GM12878 (cell line): Measurements from ENCODE around the gene SAPCD2. TPM values are rescaled to one million over a fixed set of nuclear protein-coding genes. Genes with fewer than 3 reads are reported as not detected.
"Not testable (repeated sequence)": the region's sequence is repeated elsewhere in the genome, so short reads cannot be mapped to it uniquely, and the experiment has no call there.

ENCODE experiments used
- ATAC-seq: fragments of 200-7000 bp; cut with Tn5 transposase; 3 replicates; pipeline ENCODE4 v1.9.1; 2020; ENCODE audit warnings: mild to moderate bottlenecking, moderate library complexity
- BruUV-seq: library from RNA; stranded (reverse); fragments of 400-500 nt; replicated peaks from 2 replicates; lab custom pipeline; 2021; lab: Mats Ljungman, UMichigan
- CTCF ChIA-PET: fragments of 300-600 bp; sonication (Branson Sonifier 250); formaldehyde crosslinking; extraction: SDS; loops from one replicate; lab custom pipeline; 2021; ENCODE audit warnings: inconsistent platforms; lab: Yijun Ruan, JAX
- POLR2A ChIA-PET: fragments of 350-600 bp; formaldehyde crosslinking; extraction: SDS; loops from one replicate; lab custom pipeline; 2021; ENCODE audit warnings: inconsistent platforms; lab: Charles Lee
- RAD21 ChIA-PET: fragments of 300-600 bp; sonication (Branson Sonifier 250); formaldehyde crosslinking; loops from one replicate; lab custom pipeline; 2023; ENCODE audit warnings: antibody characterized with exemption; ENCODE audit not compliant: unreplicated experiment; lab: Charles Lee
- SMC1A ChIA-PET: fragments of 300-600 bp; sonication (Branson Sonifier 250); formaldehyde crosslinking; loops from one replicate; lab custom pipeline; 2023; ENCODE audit not compliant: unreplicated experiment, uncharacterized antibody; lab: Charles Lee
- DNase-seq: peaks from one replicate; pipeline ENCODE4 v3.0.0-alpha.2; 2011; ENCODE audit warnings: low read depth, low spot score
- FAIRE-seq: peaks from 3 replicates; lab custom pipeline; 2011; peaks lifted over from hg19 to GRCh38; lab: Jason Lieb, UNC
- H2AFZ ChIP-seq: 2 replicates; pipeline ENCODE4 v1.6.0; 2011; ENCODE audit warnings: low read depth, low read length, control low read depth; ENCODE audit not compliant: control insufficient read depth
- H3K27ac ChIP-seq: 2 replicates; pipeline ENCODE4 v1.5.1; 2011; ENCODE audit warnings: control low read depth; ENCODE audit not compliant: control insufficient read depth, insufficient read depth
- H3K27me3 ChIP-seq, 2 experiments: replicated peaks in 1 of 2; 2 replicates each; pipeline versions ENCODE4 v1.6.0 to v1.6.1; 2011; ENCODE audit warnings: low read length in 1 of 2; ENCODE audit not compliant: control insufficient read depth in 2 of 2, insufficient read depth in 2 of 2
- H3K36me3 ChIP-seq, 2 experiments: 2 replicates each; pipeline ENCODE4 v1.5.1; 2011; ENCODE audit warnings: low read length in 1 of 2; ENCODE audit not compliant: control insufficient read depth in 2 of 2, insufficient read depth in 2 of 2
- H3K4me1 ChIP-seq: 2 replicates; pipeline ENCODE4 v1.6.1; 2011; ENCODE audit warnings: mild to moderate bottlenecking, low read length, moderate library complexity, mixed read lengths; ENCODE audit not compliant: control insufficient read depth, insufficient read depth
- H3K4me2 ChIP-seq: 2 replicates; pipeline ENCODE4 v1.6.0; 2011; ENCODE audit warnings: control low read depth; ENCODE audit not compliant: control insufficient read depth, insufficient read depth
- H3K4me3 ChIP-seq: fragments of 200-600 bp; sonication (generic); 2 replicates; pipeline ENCODE4 v1.5.1; 2016
- H3K79me2 ChIP-seq: 2 replicates; pipeline ENCODE4 v1.6.0; 2011; ENCODE audit warnings: low read length; ENCODE audit not compliant: control insufficient read depth, insufficient read depth
- H3K9ac ChIP-seq: 2 replicates; pipeline ENCODE4 v1.8.0; 2011; ENCODE audit warnings: low read length, control low read depth, mixed read lengths; ENCODE audit not compliant: control insufficient read depth, insufficient read depth
- H3K9me3 ChIP-seq: replicated peaks from 3 replicates; pipeline ENCODE4 v1.5.1; 2011; ENCODE audit warnings: mild to moderate bottlenecking, low read length; ENCODE audit not compliant: control insufficient read depth, insufficient read depth
- H4K20me1 ChIP-seq: 2 replicates; pipeline ENCODE4 v1.6.0; 2011; ENCODE audit not compliant: control insufficient read depth, insufficient read depth
- BMI1 ChIP-seq: fragments of 450-650 bp; IDR thresholded peaks from 2 replicates; pipeline ENCODE4 v1.6.1; 2016; ENCODE audit warnings: mild to moderate bottlenecking, moderate library complexity, borderline replicate concordance
- POLR2AphosphoS2 ChIP-seq: IDR thresholded peaks from 2 replicates; pipeline ENCODE4 v1.6.1; 2011; ENCODE audit warnings: low read depth, mild to moderate bottlenecking, low read length, improper control_type of control experiment, moderate library complexity
- TCF7 ChIP-seq: IDR thresholded peaks from 2 replicates; pipeline ENCODE4 v1.6.1; 2014; ENCODE audit warnings: antibody characterized with exemption, borderline replicate concordance
- ZBTB40 ChIP-seq: fragments of 450-650 bp; IDR thresholded peaks from 2 replicates; pipeline ENCODE4 v1.6.1; 2016; ENCODE audit warnings: mild to moderate bottlenecking, moderate library complexity, borderline replicate concordance
- ZNF384 ChIP-seq: IDR thresholded peaks from 2 replicates; pipeline ENCODE4 v1.6.1; 2012; ENCODE audit warnings: low read depth, mild to moderate bottlenecking, low read length, improper control_type of control experiment, borderline replicate concordance
- WGBS: methylation state at CpG from one replicate; pipeline ENCODE4 v1.1.6; 2016; ENCODE audit warnings: low lambda C conversion rate; ENCODE audit not compliant: insufficient replicate concordance, insufficient coverage; ENCODE audit errors: missing lambda C conversion rate; 5-methylcytosine and 5-hydroxymethylcytosine counted together
- in situ Hi-C: fragments of 300-500 bp; cut with MboI; formaldehyde crosslinking; loops from 9 replicates; pipeline ENCODE4 v1.14.3; 2018; ENCODE audit warnings: mixed read lengths
- intact Hi-C: fragments of 100-400 bp; cut with micrococcal nuclease; formaldehyde crosslinking; loops from one replicate; pipeline ENCODE4 v1.14.2; 2022; ENCODE audit not compliant: unreplicated experiment
- polyA plus RNA-seq, 11 experiments: library from polyadenylated mRNA; depleted of rRNA in 4 of 11; unstranded in 6 of 11; stranded (reverse) in 5 of 11; fragments of >200 nt; fragmentation: Nextera tagmentation in 4 of 11; fragmentation: Illumina TruSeq in 1 of 11; extraction: Ambion mirVana in 4 of 11; extraction: Trizol in 1 of 11; gene quantifications; 1 replicate in 1 of 11; 2 replicates in 10 of 11; pipeline versions ENCODE4 v1.2.1 to v1.2.3, GENCODE V29; 2011 to 2016; ENCODE audit warnings: inconsistent platforms in 2 of 11, missing spikeins in 2 of 11, low read depth in 1 of 11
- total RNA-seq, 4 experiments: library from RNA; depleted of rRNA in 3 of 4; stranded (reverse); fragments of >200 nt in 3 of 4; fragmentation: Illumina TruSeq in 1 of 4; extraction: Trizol in 1 of 4; gene quantifications; 2 replicates each; pipeline versions ENCODE4 v1.2.1 to v1.2.3, GENCODE V29; 2013 to 2021

The SAPCD2 gene
- total and polyA plus RNA-seq, 10 of the 15 experiments (the other 5 are each of a cell fraction or from before 2014, with no cell fraction given), result 1.6 to 35.2 (median 7.2) TPM

GRCh38 chr9:137063311-137064026 lies 6.9 kb downstream of the SAPCD2 start:
- RAD21 ChIA-PET, result interaction anchor here (1.0 to 3.1 kb wide), 3 partner anchors 14 to 88 kb away, joined by 6 to 18 read pairs (median 6); partner anchors contain the start of gene NPDC1
- SMC1A ChIA-PET, result interaction anchor here (1.0 to 1.2 kb wide), 2 partner anchors 28 to 116 kb away, joined by 3 to 4 read pairs; no protein-coding TSS in a partner anchor
- no peaks in the 10 kb centered on the region for H3K9me3 ChIP-seq
- FAIRE-seq (no peak), ATAC-seq (no peak), DNase-seq (no peak)
- no peak overlapping the region for H2AFZ ChIP-seq
- H3K4me3 ChIP-seq, result no peak overlapping the region
- H3K27me3 ChIP-seq, result no peaks in the 10 kb centered on the region
- no peaks in the 10 kb centered on the region for H3K79me2 ChIP-seq
- in situ Hi-C loops, result no loop called here
- no peaks in the 10 kb centered on the region for H4K20me1 ChIP-seq
- H3K9ac ChIP-seq, result no peak overlapping the region
- H3K4me2 ChIP-seq, result no peak overlapping the region
- H3K27ac ChIP-seq, result no peak overlapping the region
- 77% methylated on average over 26 of the region's 26 CpGs for WGBS
- TF ChIP-seq ZBTB40 (no peak), ZNF384 (no peak), TCF7 (no peak), BMI1 (no peak), POLR2AphosphoS2 (no peak)
- H3K36me3 ChIP-seq, result no peaks in the 10 kb centered on the region; a peak in 2 of 4 replicates
- peaks cover 8% of the 10 kb centered on the region for H3K4me1 ChIP-seq
- POLR2A ChIA-PET, result no interaction called here
- CTCF ChIA-PET, result interaction anchor here (0.6 to 6.4 kb wide), 14 partner anchors 8 to 276 kb away, joined by 3 to 81 read pairs (median 4); partner anchors contain the start of genes MAN1B1 and NPDC1
- no TSS peak for BruUV-seq
- intact Hi-C loops, result loop anchor here (1.0 kb wide), 2 partner anchors 14 to 276 kb away; no protein-coding TSS in a partner anchor

GRCh38 chr9:137062798-137063197 lies 7.6 kb downstream of the SAPCD2 start:
- intact Hi-C loops, BruUV-seq, H2AFZ ChIP-seq, DNase-seq, H3K27ac ChIP-seq, H3K4me2 ChIP-seq, H3K36me3 ChIP-seq, H3K4me1 ChIP-seq, SMC1A ChIA-PET, H3K27me3 ChIP-seq, H3K4me3 ChIP-seq, H3K79me2 ChIP-seq, in situ Hi-C loops, H3K9ac ChIP-seq, H3K9me3 ChIP-seq, ATAC-seq, H4K20me1 ChIP-seq, POLR2A ChIA-PET, FAIRE-seq: not testable (repeated sequence)
- 65% methylated on average over 5 of the region's 9 CpGs for WGBS
- RAD21 ChIA-PET, result interaction anchor here (3.1 kb wide), 1 partner anchor 16 kb away, joined by 18 read pairs; the partner anchor contains the start of gene NPDC1
- CTCF ChIA-PET, result interaction anchor here (1.2 to 6.4 kb wide), 4 partner anchors 14 to 115 kb away, joined by 3 to 81 read pairs (median 12); partner anchors contain the start of genes MAN1B1 and NPDC1
